HG03342 (cell line): ENCODE data around the gene AKR1C1.
"Not testable (repeated sequence)": the region's sequence is repeated elsewhere in the genome, so short reads cannot be mapped to it uniquely, and the experiment has no call there.

ENCODE experiments used
- ATAC-seq: cut with Tn5 transposase; IDR thresholded peaks from one replicate; pipeline ENCODE4 v1.9.1; 2021; ENCODE audit warnings: mild to moderate bottlenecking, moderate library complexity; ENCODE audit not compliant: unreplicated experiment

AKR1C1 gene

GRCh38 chr10:4982764-4983226, 19.6 kb downstream of the AKR1C1 start:
- ATAC-seq: no peak

- no peak for ATAC-seq
These were observed 20.5 kb downstream of the AKR1C1 start for GRCh38 chr10:4983615-4984216.

GRCh38 chr10:4984223-4984622, 21.0 kb downstream of the AKR1C1 start:
- no peak for ATAC-seq

- no peak for ATAC-seq
These were observed 21.9 kb downstream of the AKR1C1 start for GRCh38 chr10:4984971-4985594.

GRCh38 chr10:4988000-4988641, 24.9 kb downstream of the AKR1C1 start:
- not testable (repeated sequence) for ATAC-seq

GRCh38 chr10:4990217-4990616, 27.0 kb downstream of the AKR1C1 start:
- ATAC-seq: no peak

- ATAC-seq: not testable (repeated sequence)
These were observed 28.2 kb downstream of the AKR1C1 start for GRCh38 chr10:4991463-4991862.

- ATAC-seq: not testable (repeated sequence)
These were observed 29.3 kb downstream of the AKR1C1 start for GRCh38 chr10:4992564-4992963.

GRCh38 chr10:4994260-4994659, 31.0 kb downstream of the AKR1C1 start:
- ATAC-seq: not testable (repeated sequence)

GRCh38 chr10:4998671-4999070, 35.5 kb downstream of the AKR1C1 start:
- no peak for ATAC-seq

- no peak for ATAC-seq
These were observed 39.0 kb downstream of the AKR1C1 start for GRCh38 chr10:5002013-5002727.

GRCh38 chr10:5003127-5004029, 40.2 kb downstream of the AKR1C1 start, which contains the start of gene AKR1C2:
TSS of gene AKR1C2 (minus strand) at chr10:5003857. CDS start at chr10:5003835, 22 bp downstream.
- not testable (repeated sequence) for ATAC-seq

GRCh38 chr10:5004030-5004385, 40.8 kb downstream of the AKR1C1 start:
- ATAC-seq: not testable (repeated sequence)

GRCh38 chr10:5004501-5004900, 41.3 kb downstream of the AKR1C1 start:
- ATAC-seq: not testable (repeated sequence)

GRCh38 chr10:5008857-5009548, 45.8 kb downstream of the AKR1C1 start:
- ATAC-seq: not testable (repeated sequence)

- not testable (repeated sequence) for ATAC-seq
These were observed 46.8 kb downstream of the AKR1C1 start for GRCh38 chr10:5010043-5010442.

GRCh38 chr10:5011392-5011791, 48.2 kb downstream of the AKR1C1 start:
- not testable (repeated sequence) for ATAC-seq

GRCh38 chr10:5012595-5012994, 49.4 kb downstream of the AKR1C1 start:
- ATAC-seq: no peak

GRCh38 chr10:5013385-5013784, 50.2 kb downstream of the AKR1C1 start:
- ATAC-seq: no peak
